Tibial nerve (tissue), 3 donors: ENCODE results near the gene KATNA1.

Source experiments
- CTCF ChIP-seq, 5 experiments: fragments of 200-600 bp in 3 of 5; fragments of 450-650 bp in 2 of 5; sonication (generic) in 3 of 5; IDR thresholded peaks; one replicate each; pipeline ENCODE4 v1.5.1; 2016 to 2019; ENCODE audit warnings: antibody characterized with exemption in 5 of 5, mild to moderate bottlenecking in 3 of 5, moderate library complexity in 2 of 5
- POLR2A ChIP-seq, 2 donors: fragments of 450-650 bp; IDR thresholded peaks; one replicate each; pipeline ENCODE4 v1.6.1; 2017; ENCODE audit warnings: antibody characterized with exemption in 2 of 2, mild to moderate bottlenecking in 2 of 2, moderate library complexity in 2 of 2

- no peak for TF ChIP-seq POLR2A (IDR thresholded peaks at IDR 0.05)
- TF ChIP-seq CTCF (IDR thresholded peaks at IDR 0.05): no peak
Measured at GRCh38 chr6:149567945-149568585, 80.4 kb downstream of the KATNA1 start.
